ENCODE data around the gene SNAI1. TPM values are rescaled to one million over a fixed set of nuclear protein-coding genes. Genes with fewer than 3 reads are reported as not detected.
A peak's percentile ranks its signal among the peaks of the same experiment; 100 is the strongest.
"Not testable (repeated sequence)": the region's sequence is repeated elsewhere in the genome, so short reads cannot be mapped to it uniquely, and the experiment has no call there.

SNAI1 gene
- total and polyA plus RNA-seq, 12 donors = 0.59 to 7.6 (median 2.7) TPM

GRCh38 chr20:49976542-49976941, 6.2 kb upstream of the SNAI1 start:
- DNase-seq (no peak), ATAC-seq (no peak)
- H3K27me3 ChIP-seq = peaks cover 0 to 4% (median 0%) of the 10 kb centered on the region in 7 donors
- TF ChIP-seq, protein P1, sequence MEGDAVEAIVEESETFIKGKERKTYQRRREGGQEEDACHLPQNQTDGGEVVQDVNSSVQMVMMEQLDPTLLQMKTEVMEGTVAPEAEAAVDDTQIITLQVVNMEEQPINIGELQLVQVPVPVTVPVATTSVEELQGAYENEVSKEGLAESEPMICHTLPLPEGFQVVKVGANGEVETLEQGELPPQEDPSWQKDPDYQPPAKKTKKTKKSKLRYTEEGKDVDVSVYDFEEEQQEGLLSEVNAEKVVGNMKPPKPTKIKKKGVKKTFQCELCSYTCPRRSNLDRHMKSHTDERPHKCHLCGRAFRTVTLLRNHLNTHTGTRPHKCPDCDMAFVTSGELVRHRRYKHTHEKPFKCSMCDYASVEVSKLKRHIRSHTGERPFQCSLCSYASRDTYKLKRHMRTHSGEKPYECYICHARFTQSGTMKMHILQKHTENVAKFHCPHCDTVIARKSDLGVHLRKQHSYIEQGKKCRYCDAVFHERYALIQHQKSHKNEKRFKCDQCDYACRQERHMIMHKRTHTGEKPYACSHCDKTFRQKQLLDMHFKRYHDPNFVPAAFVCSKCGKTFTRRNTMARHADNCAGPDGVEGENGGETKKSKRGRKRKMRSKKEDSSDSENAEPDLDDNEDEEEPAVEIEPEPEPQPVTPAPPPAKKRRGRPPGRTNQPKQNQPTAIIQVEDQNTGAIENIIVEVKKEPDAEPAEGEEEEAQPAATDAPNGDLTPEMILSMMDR (IDR thresholded peaks at IDR 0.05) = no peak
- H3K9me3 ChIP-seq = no peaks in the 10 kb centered on the region
- intact Hi-C loops (cut with DNase I) = loop anchor here in 4 of 10 donors (5.0 kb wide), 3 partner anchors 111 to 201 kb away; no protein-coding TSS in a partner anchor
- H3K36me3 ChIP-seq = no peaks in the 10 kb centered on the region
- H3K27ac ChIP-seq = no peak overlapping the region
- H3K4me1 ChIP-seq = peaks cover 0 to 10% (median 8%) of the 10 kb centered on the region in 9 donors
- H3K4me3 ChIP-seq = no peak overlapping the region
- WGBS, 2 donors = 71 to 80% methylated on average over 2 of the region's 2 CpGs

GRCh38 chr20:49977740-49978139, 5.0 kb upstream of the SNAI1 start:
- ATAC-seq, H3K27me3 ChIP-seq, H3K4me3 ChIP-seq, DNase-seq, H3K36me3 ChIP-seq, H3K9me3 ChIP-seq, H3K27ac ChIP-seq: not testable (repeated sequence)
- intact Hi-C loops (cut with DNase I) = loop anchor here in 4 of 10 donors (2.0 to 5.0 kb wide), 4 partner anchors 93 to 200 kb away; no protein-coding TSS in a partner anchor
- peaks cover 5 to 20% (median 18%) of the 10 kb centered on the region in 9 donors for H3K4me1 ChIP-seq
- 96 to 97% methylated on average over 2 of the region's 2 CpGs for WGBS, 2 donors

DNA sequence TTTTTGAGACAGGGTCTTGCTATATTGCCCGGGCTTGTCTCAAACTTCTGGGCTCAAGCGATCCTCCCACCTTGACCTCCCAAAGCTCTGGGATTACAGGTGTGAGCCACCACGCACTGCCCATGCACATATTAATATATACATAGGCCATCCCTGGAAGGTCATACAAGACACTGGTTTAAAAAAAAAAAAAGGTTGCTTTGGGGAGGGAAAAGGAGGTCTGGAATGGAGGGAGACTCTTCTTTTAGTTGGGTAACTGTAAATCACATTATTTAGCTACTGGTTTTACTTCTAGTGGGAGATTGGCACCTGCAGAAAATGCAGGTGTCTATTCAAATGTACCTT, 4.1 kb upstream of the SNAI1 start:
- H3K36me3 ChIP-seq = no peaks in the 10 kb centered on the region
- no peak overlapping the region for H3K4me3 ChIP-seq
- no peak overlapping the region for H3K27ac ChIP-seq
- TF ChIP-seq, protein P1 (IDR thresholded peaks at IDR 0.05) = no peak
- peaks cover 13 to 28% (median 26%) of the 10 kb centered on the region in 9 donors for H3K4me1 ChIP-seq
- ATAC-seq = no peak
- WGBS, 2 donors = 79 to 81% methylated on average over 3 of the region's 3 CpGs
- DNase-seq = no peak
- H3K9me3 ChIP-seq = no peaks in the 10 kb centered on the region
- H3K27me3 ChIP-seq = peaks cover 0 to 10% (median 0%) of the 10 kb centered on the region in 7 donors
- intact Hi-C loops (cut with DNase I) = loop anchor here in 8 of 10 donors (1.0 to 5.0 kb wide), 5 partner anchors 92 to 199 kb away; no protein-coding TSS in a partner anchor

GRCh38 chr20:49979030-49979832, 3.5 kb upstream of the SNAI1 start:
- H3K9me3 ChIP-seq = no peaks in the 10 kb centered on the region
- 16 to 20% methylated on average over 37 of the region's 37 CpGs for WGBS, 2 donors
- peaks cover 0 to 6% (median 0%) of the 10 kb centered on the region in 9 donors for H3K36me3 ChIP-seq
- H3K4me3 ChIP-seq = peak overlapping the region in 9 of 10 donors; percentile 6 to 49 (median 34)
- peak; percentile 35 to 65 for DNase-seq
- intact Hi-C loops (cut with DNase I) = loop anchor here in 8 of 10 donors (1.0 to 5.0 kb wide), 5 partner anchors 92 to 198 kb away; no protein-coding TSS in a partner anchor
- TF ChIP-seq, protein P1 (IDR thresholded peaks at IDR 0.05) = peak; percentile 99 to 100 (median 100)
- peak overlapping the region in 1 of 10 donors; percentile 5 for H3K27ac ChIP-seq
- peak; percentile 49 to 73 (median 60) for ATAC-seq
- H3K27me3 ChIP-seq = peaks cover 0 to 10% (median 0%) of the 10 kb centered on the region in 7 donors
- H3K4me1 ChIP-seq = peaks cover 15 to 34% (median 30%) of the 10 kb centered on the region in 9 donors
